HL-60 (cell line): ENCODE data around the gene FAM107B.

Source experiments
- DNase-seq, 2 experiments: peaks; one replicate each; pipeline ENCODE4 v3.0.0-alpha.2; 2010 to 2020; ENCODE audit warnings: low read depth in 1 of 2, low spot score in 1 of 2
- H3K27ac ChIP-seq: fragments of 250-450 bp; sonication (Bioruptor Pico); replicated peaks from 2 replicates; pipeline ENCODE4 v1.5.1; 2020; ENCODE audit warnings: mild to moderate bottlenecking, moderate library complexity
- H3K27me3 ChIP-seq: fragments of 250-450 bp; sonication (Bioruptor Pico); 2 replicates; pipeline ENCODE4 v1.5.1; 2021; ENCODE audit warnings: mild to moderate bottlenecking, moderate library complexity; ENCODE audit not compliant: insufficient read depth, poor library complexity, severe bottlenecking
- H3K4me3 ChIP-seq: replicated peaks from 2 replicates; pipeline ENCODE4 v1.5.1; 2011; ENCODE audit warnings: mild to moderate bottlenecking, control low read depth, low read length; ENCODE audit not compliant: insufficient read depth
- GABPA ChIP-seq: IDR thresholded peaks from 2 replicates; pipeline ENCODE4 v1.6.1; 2012; ENCODE audit warnings: low read depth
- POLR2AphosphoS5 ChIP-seq: IDR thresholded peaks from 2 replicates; pipeline ENCODE4 v1.6.1; 2012; ENCODE audit warnings: low read depth
- SPI1 ChIP-seq: IDR thresholded peaks from 2 replicates; pipeline ENCODE4 v1.6.1; 2012; ENCODE audit warnings: low read depth, mild to moderate bottlenecking, borderline replicate concordance
- TF ChIP-seq, protein P1 (sequence below): IDR thresholded peaks from 2 replicates; pipeline ENCODE4 v1.6.1; 2012; ENCODE audit warnings: low read depth; ENCODE audit not compliant: insufficient replicate concordance
- TF ChIP-seq, protein P2 (sequence below): IDR thresholded peaks from one replicate; pipeline ENCODE4 v1.5.1; 2011; ENCODE audit warnings: low read length, control low read depth, inconsistent platforms; ENCODE audit not compliant: insufficient read depth

Gene FAM107B

GRCh38 chr10:14742815-14743214, 31.9 kb downstream of the FAM107B start:
- no peak overlapping the region for H3K27ac ChIP-seq
- no peak for DNase-seq
- TF ChIP-seq, protein P1, sequence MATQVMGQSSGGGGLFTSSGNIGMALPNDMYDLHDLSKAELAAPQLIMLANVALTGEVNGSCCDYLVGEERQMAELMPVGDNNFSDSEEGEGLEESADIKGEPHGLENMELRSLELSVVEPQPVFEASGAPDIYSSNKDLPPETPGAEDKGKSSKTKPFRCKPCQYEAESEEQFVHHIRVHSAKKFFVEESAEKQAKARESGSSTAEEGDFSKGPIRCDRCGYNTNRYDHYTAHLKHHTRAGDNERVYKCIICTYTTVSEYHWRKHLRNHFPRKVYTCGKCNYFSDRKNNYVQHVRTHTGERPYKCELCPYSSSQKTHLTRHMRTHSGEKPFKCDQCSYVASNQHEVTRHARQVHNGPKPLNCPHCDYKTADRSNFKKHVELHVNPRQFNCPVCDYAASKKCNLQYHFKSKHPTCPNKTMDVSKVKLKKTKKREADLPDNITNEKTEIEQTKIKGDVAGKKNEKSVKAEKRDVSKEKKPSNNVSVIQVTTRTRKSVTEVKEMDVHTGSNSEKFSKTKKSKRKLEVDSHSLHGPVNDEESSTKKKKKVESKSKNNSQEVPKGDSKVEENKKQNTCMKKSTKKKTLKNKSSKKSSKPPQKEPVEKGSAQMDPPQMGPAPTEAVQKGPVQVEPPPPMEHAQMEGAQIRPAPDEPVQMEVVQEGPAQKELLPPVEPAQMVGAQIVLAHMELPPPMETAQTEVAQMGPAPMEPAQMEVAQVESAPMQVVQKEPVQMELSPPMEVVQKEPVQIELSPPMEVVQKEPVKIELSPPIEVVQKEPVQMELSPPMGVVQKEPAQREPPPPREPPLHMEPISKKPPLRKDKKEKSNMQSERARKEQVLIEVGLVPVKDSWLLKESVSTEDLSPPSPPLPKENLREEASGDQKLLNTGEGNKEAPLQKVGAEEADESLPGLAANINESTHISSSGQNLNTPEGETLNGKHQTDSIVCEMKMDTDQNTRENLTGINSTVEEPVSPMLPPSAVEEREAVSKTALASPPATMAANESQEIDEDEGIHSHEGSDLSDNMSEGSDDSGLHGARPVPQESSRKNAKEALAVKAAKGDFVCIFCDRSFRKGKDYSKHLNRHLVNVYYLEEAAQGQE: no peak
- TF ChIP-seq, protein P2, sequence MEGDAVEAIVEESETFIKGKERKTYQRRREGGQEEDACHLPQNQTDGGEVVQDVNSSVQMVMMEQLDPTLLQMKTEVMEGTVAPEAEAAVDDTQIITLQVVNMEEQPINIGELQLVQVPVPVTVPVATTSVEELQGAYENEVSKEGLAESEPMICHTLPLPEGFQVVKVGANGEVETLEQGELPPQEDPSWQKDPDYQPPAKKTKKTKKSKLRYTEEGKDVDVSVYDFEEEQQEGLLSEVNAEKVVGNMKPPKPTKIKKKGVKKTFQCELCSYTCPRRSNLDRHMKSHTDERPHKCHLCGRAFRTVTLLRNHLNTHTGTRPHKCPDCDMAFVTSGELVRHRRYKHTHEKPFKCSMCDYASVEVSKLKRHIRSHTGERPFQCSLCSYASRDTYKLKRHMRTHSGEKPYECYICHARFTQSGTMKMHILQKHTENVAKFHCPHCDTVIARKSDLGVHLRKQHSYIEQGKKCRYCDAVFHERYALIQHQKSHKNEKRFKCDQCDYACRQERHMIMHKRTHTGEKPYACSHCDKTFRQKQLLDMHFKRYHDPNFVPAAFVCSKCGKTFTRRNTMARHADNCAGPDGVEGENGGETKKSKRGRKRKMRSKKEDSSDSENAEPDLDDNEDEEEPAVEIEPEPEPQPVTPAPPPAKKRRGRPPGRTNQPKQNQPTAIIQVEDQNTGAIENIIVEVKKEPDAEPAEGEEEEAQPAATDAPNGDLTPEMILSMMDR: no peak
- TF ChIP-seq POLR2AphosphoS5: no peak
- TF ChIP-seq SPI1: no peak
- TF ChIP-seq GABPA: no peak
- no peak overlapping the region for H3K4me3 ChIP-seq
- no peaks in the 10 kb centered on the region for H3K27me3 ChIP-seq

DNA sequence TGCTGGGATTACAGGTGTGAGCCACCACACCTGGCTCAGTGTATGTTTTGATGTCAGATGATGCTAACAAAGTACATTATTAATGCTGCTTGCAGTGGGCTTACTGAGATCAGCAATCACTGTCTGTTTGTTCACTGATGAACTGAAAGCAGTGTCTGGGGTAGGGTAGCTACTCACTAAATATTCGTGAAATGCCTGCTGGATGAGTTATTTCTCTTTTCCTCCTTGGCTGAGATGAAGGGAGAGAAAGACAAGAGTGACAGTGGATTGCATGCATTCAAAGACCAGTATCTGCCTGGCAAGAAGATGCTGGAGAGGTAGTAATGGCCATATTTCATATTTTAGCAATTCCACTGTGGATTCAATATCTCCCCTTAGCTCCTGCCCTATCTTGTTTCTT, 32.3 kb downstream of the FAM107B start:
- Histone ChIP-seq H3K4me3 (no peak overlapping the region), H3K27me3 (no peaks in the 10 kb centered on the region), H3K27ac (no peak overlapping the region)
- DNase-seq: no peak
- TF ChIP-seq SPI1 (no peak), POLR2AphosphoS5 (no peak), GABPA (no peak)
- TF ChIP-seq, protein P2: no peak
- TF ChIP-seq, protein P1: no peak

GRCh38 chr10:14740684-14741247, 33.9 kb downstream of the FAM107B start:
- DNase-seq: no peak
- Histone ChIP-seq H3K27me3 (no peaks in the 10 kb centered on the region), H3K4me3 (no peak overlapping the region), H3K27ac (no peak overlapping the region)
- TF ChIP-seq POLR2AphosphoS5 (no peak), SPI1 (no peak), GABPA (no peak)
- TF ChIP-seq, protein P2: no peak
- TF ChIP-seq, protein P1: no peak
